ENCODE measurements around the gene CYP3A7. TPM values are rescaled to one million over a fixed set of nuclear protein-coding genes. Genes with fewer than 3 reads are reported as not detected.

The CYP3A7 gene
- total RNA-seq, 1 experiment from 2014 or later, result not detected

DNA sequence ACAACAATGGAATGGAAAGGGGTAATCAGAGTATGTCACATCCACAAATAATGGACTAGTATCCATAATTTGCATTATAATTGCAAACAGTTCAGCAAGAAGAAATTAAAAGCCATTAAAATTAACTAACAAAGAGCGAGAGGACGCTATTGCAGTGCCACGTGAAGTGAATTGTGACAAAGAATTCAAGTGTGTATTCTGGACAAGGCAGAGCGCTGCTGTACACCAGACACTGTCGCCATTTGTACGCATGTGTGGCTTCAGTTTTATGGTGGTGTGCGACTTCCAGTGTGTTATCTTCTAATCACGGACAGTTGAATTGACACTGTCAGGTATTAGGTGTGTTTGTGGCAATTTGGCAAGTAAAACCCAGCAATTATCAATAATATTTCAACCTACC lies 66.5 kb downstream of the CYP3A7 start:
- no peaks in the 10 kb centered on the region for H3K36me3 Mint-ChIP-seq (ENCODE audit: insufficient read depth in 1 of 3, low read depth in 3 of 3)
- H4K20me1 ChIP-seq (ENCODE audit: control insufficient read depth, insufficient read depth, insufficient read length), result no peaks in the 10 kb centered on the region
- no peaks in the 10 kb centered on the region for H3K27me3 Mint-ChIP-seq (ENCODE audit: low read depth)

More for the DNA sequence above, 66.5 kb downstream of the CYP3A7 start:
- H2AK5ac ChIP-seq (ENCODE audit: insufficient read length, low read length), result no peak overlapping the region
- no peak overlapping the region for H3K27ac ChIP-seq (ENCODE audit: insufficient read length, low read depth, low read length)
- H3K23ac ChIP-seq (ENCODE audit: insufficient read length, low read depth, low read length), result no peak overlapping the region
- H3K9ac ChIP-seq (ENCODE audit: extremely low read depth, insufficient read length, low read length), result no peak overlapping the region
- no peak overlapping the region for H3K27ac Mint-ChIP-seq
- no peak overlapping the region for H3K4me3 Mint-ChIP-seq
- no peak overlapping the region for H2AFZ ChIP-seq (ENCODE audit: low read length)
- no peak overlapping the region for H3T11ph ChIP-seq (ENCODE audit: low read length)
- TF ChIP-seq, protein P1, sequence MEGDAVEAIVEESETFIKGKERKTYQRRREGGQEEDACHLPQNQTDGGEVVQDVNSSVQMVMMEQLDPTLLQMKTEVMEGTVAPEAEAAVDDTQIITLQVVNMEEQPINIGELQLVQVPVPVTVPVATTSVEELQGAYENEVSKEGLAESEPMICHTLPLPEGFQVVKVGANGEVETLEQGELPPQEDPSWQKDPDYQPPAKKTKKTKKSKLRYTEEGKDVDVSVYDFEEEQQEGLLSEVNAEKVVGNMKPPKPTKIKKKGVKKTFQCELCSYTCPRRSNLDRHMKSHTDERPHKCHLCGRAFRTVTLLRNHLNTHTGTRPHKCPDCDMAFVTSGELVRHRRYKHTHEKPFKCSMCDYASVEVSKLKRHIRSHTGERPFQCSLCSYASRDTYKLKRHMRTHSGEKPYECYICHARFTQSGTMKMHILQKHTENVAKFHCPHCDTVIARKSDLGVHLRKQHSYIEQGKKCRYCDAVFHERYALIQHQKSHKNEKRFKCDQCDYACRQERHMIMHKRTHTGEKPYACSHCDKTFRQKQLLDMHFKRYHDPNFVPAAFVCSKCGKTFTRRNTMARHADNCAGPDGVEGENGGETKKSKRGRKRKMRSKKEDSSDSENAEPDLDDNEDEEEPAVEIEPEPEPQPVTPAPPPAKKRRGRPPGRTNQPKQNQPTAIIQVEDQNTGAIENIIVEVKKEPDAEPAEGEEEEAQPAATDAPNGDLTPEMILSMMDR (conservative IDR thresholded peaks at IDR 0.05), result no peak
- H4K91ac ChIP-seq (ENCODE audit: insufficient read length, low read depth, low read length), result no peak overlapping the region
- no peaks in the 10 kb centered on the region for H3K79me2 ChIP-seq (ENCODE audit: insufficient read depth, low read length)
- no peak overlapping the region for H2BK5ac ChIP-seq (ENCODE audit: insufficient read length, low read length)
- H3K14ac ChIP-seq (ENCODE audit: insufficient read depth, low read length), result no peak overlapping the region
- no peak for DNase-seq
- H4K5ac ChIP-seq (ENCODE audit: insufficient read length, low read depth, low read length), result no peak overlapping the region
- no peaks in the 10 kb centered on the region for H3K23me2 ChIP-seq (ENCODE audit: insufficient read length, low read depth, low read length, poor library complexity, severe bottlenecking)
- no peak overlapping the region for H3K4me2 ChIP-seq (ENCODE audit: insufficient read depth, insufficient read length, low read length)
- H3K56ac ChIP-seq (ENCODE audit: insufficient read length, low read depth, low read length), result no peak overlapping the region
- no peak overlapping the region for H3K18ac ChIP-seq (ENCODE audit: insufficient read length, low read depth, low read length)
- no peaks in the 10 kb centered on the region for H3K79me1 ChIP-seq (ENCODE audit: insufficient read depth, low read depth, low read length, poor library complexity, severe bottlenecking)
- H2BK12ac ChIP-seq (ENCODE audit: insufficient read length, low read depth, low read length), result no peak overlapping the region
- no peaks in the 10 kb centered on the region for H3K9me3 ChIP-seq (ENCODE audit: control insufficient read depth, low read depth, low read length)
- WGBS (ENCODE audit: extremely low coverage, insufficient read length, low lambda C conversion rate), result no CpG with 5 or more reads among the region's 8 CpGs
- no peaks in the 10 kb centered on the region for H3K4me1 Mint-ChIP-seq
- no peak overlapping the region for H3K4ac ChIP-seq (ENCODE audit: low read depth, low read length)
- no peaks in the 10 kb centered on the region for H3K9me3 Mint-ChIP-seq
- H3K27me3 ChIP-seq (ENCODE audit: insufficient read depth, low read length), result no peaks in the 10 kb centered on the region
- no peaks in the 10 kb centered on the region for H3K4me1 ChIP-seq (ENCODE audit: insufficient read depth, low read length)
- H4K8ac ChIP-seq (replicated peaks; ENCODE audit: insufficient read length, low read depth, low read length), result no peak overlapping the region
- 0 out of 2 replicates have a peak overlapping the region, but pooled peaks have one; percentile 89 for H2BK15ac ChIP-seq (ENCODE audit: low read depth, low read length)
- H2BK120ac ChIP-seq (ENCODE audit: low read depth, low read length, poor library complexity, severe bottlenecking), result no peak overlapping the region
- no peak overlapping the region for H2BK20ac ChIP-seq (ENCODE audit: low read depth, low read length, poor library complexity, severe bottlenecking)

All from H9 (cell line).